Ovary (tissue), 3 donors: ENCODE data around the gene CASP6.

ENCODE experiments used
- CTCF ChIP-seq, 3 donors: fragments of 450-650 bp in 2 of 3; fragments of 200-600 bp in 1 of 3; IDR thresholded peaks; one replicate each; pipeline versions ENCODE4 v1.5.1 to v1.8.0; 2016 to 2022; ENCODE audit warnings: antibody characterized with exemption in 3 of 3, mild to moderate bottlenecking in 1 of 3
- POLR2A ChIP-seq: fragments of 450-650 bp; IDR thresholded peaks from one replicate; pipeline ENCODE4 v1.6.1; 2017; ENCODE audit warnings: antibody characterized with exemption, mild to moderate bottlenecking, moderate library complexity
- donor health status: DM: no; HTN: no; CAD: no.

- TF ChIP-seq CTCF (IDR thresholded peaks at IDR 0.05) (no peak), POLR2A (no peak)
Observed at GRCh38 chr4:109684727-109685126, 18.5 kb downstream of the CASP6 start.
